Psoas muscle (tissue), 8 donors: ENCODE data around the gene TRRAP. TPM values are rescaled to one million over a fixed set of nuclear protein-coding genes. Genes with fewer than 3 reads are reported as not detected.
A peak's percentile ranks its signal among the peaks of the same experiment; 100 is the strongest.

Experiments
- ATAC-seq, 4 donors: fragments of 200-7000 bp; cut with Tn5 transposase; one replicate each; pipeline ENCODE4 v1.9.1; 2020; ENCODE audit warnings: moderate library complexity in 3 of 4, mild to moderate bottlenecking in 2 of 4
- DNase-seq, 2 donors: peaks; one replicate each; pipeline ENCODE4 v3.0.0-alpha.2; 2020
- H3K27ac ChIP-seq: fragments of 200-600 bp; one replicate; pipeline ENCODE4 v1.8.0; 2022
- H3K27me3 ChIP-seq, 3 donors: fragments of 200-600 bp in 1 of 3; one replicate each; pipeline versions ENCODE4 v1.6.1 to v1.8.0; 2013 to 2022; ENCODE audit warnings: low read length in 2 of 3, mild to moderate bottlenecking in 2 of 3, moderate library complexity in 1 of 3; ENCODE audit not compliant: insufficient read depth in 3 of 3
- H3K36me3 ChIP-seq, 2 donors: fragments of 200-600 bp in 1 of 2; one replicate each; pipeline versions ENCODE4 v1.6.1 to v1.8.0; 2013 to 2022; ENCODE audit warnings: low read depth in 1 of 2, mild to moderate bottlenecking in 1 of 2, moderate library complexity in 1 of 2; ENCODE audit not compliant: insufficient read depth in 1 of 2
- H3K4me1 ChIP-seq: fragments of 200-600 bp; one replicate; pipeline ENCODE4 v1.8.0; 2022
- H3K4me3 ChIP-seq: fragments of 200-600 bp; one replicate; pipeline ENCODE4 v1.8.0; 2022; ENCODE audit warnings: mild to moderate bottlenecking
- H3K9me3 ChIP-seq: fragments of 200-600 bp; one replicate; pipeline ENCODE4 v1.8.0; 2022
- CTCF ChIP-seq: fragments of 200-600 bp; IDR thresholded peaks from one replicate; pipeline ENCODE4 v1.8.0; 2022; ENCODE audit warnings: antibody characterized with exemption
- WGBS, 3 donors: extraction: QIAGEN DNeasy Blood & Tissue Kit; methylation state at CpG; one replicate each; pipeline versions ENCODE4 v1.1.6 to v1.1.7; 2013; 5-methylcytosine and 5-hydroxymethylcytosine counted together
- intact Hi-C, 2 donors: fragments of 100-400 bp; cut with DNase I; formaldehyde crosslinking; loops; one replicate each; pipeline versions ENCODE4 v1.11.0 to v1.14.2; 2022
- polyA plus RNA-seq, 3 donors: library from polyadenylated mRNA; stranded (reverse); fragments of 200-250 nt; gene quantifications; one replicate each; pipeline ENCODE4 v1.2.3, GENCODE V29; 2013
- total RNA-seq, 4 donors: library from RNA; stranded (reverse); fragmentation: NEBNext Ultra II Directional in 2 of 4; extraction: Animal tissue kit (Norgen Biotek cat#: 25700) in 2 of 4; gene quantifications; one replicate each; pipeline versions ENCODE4 v1.2.1 to v1.2.4, GENCODE V29; 2021 to 2023
- donor health status: healthy with polysubstance abuse.
- donor health status: DM: no; HTN: no; CAD: no; lungs with moderate emphysema.
- donor health status: Bipolar disorder and iron deficiency.
- donor health status: healthy.
- donor health status: DM: yes; HTN: yes; CAD: no.
- donor health status: DM: no; HTN: no; CAD: no.
- donor health status: DM: no; HTN: no; CAD: no.
- donor health status: DM: yes; HTN: yes; CAD: no.

The TRRAP gene
- total and polyA plus RNA-seq, 7 donors: 3.8 to 21.3 (median 13.3) TPM

GRCh38 chr7:98877692-98878364 lies 504 bp upstream of the TRRAP start:
- Histone ChIP-seq H3K4me3 (peak overlapping the region; percentile 82), H3K36me3 (peaks cover 3 to 19% of the 10 kb centered on the region in 2 donors), H3K27me3 (no peaks in the 10 kb centered on the region), H3K27ac (peak overlapping the region; percentile 99), H3K9me3 (no peaks in the 10 kb centered on the region), H3K4me1 (peaks cover 10% of the 10 kb centered on the region)
- TF ChIP-seq CTCF: no peak
- peak; percentile 1 to 32 (median 17) for ATAC-seq
- intact Hi-C loops: no loop called here
- 18 to 26% (median 23%) methylated on average over 17 to 18 of the region's 18 CpGs for WGBS, 3 donors
- DNase-seq: no peak

GRCh38 chr7:98879198-98879978 lies 1.1 kb downstream of the TRRAP start:
- intact Hi-C loops: no loop called here

GRCh38 chr7:98879979-98880315 lies 1.6 kb downstream of the TRRAP start:
- TF ChIP-seq CTCF: no peak
- ATAC-seq (no peak), DNase-seq (no peak)
- WGBS, 3 donors: 30 to 39% (median 38%) methylated on average over 9 of the region's 9 CpGs
- Histone ChIP-seq H3K4me3 (peak overlapping the region; percentile 82), H3K4me1 (peaks cover 10% of the 10 kb centered on the region), H3K36me3 (peaks cover 3 to 41% of the 10 kb centered on the region in 2 donors), H3K27me3 (no peaks in the 10 kb centered on the region), H3K9me3 (no peaks in the 10 kb centered on the region), H3K27ac (peak overlapping the region; percentile 99)
- intact Hi-C loops: no loop called here

More at GRCh38 chr7:98879198-98879978, 1.1 kb downstream of the TRRAP start:
- Histone ChIP-seq H3K4me3 (peak overlapping the region; percentile 82), H3K27me3 (no peaks in the 10 kb centered on the region), H3K4me1 (peaks cover 10% of the 10 kb centered on the region), H3K36me3 (peaks cover 3 to 35% of the 10 kb centered on the region in 2 donors), H3K9me3 (no peaks in the 10 kb centered on the region), H3K27ac (peak overlapping the region; percentile 99)
- 1% methylated on average over 27 to 29 of the region's 29 CpGs for WGBS, 3 donors
- peak; percentile 71 to 83 (median 79) for ATAC-seq
- peak in 1 of 2 donors; percentile 23 for DNase-seq
- no peak for TF ChIP-seq CTCF

GRCh38 chr7:98880485-98880884 lies 2.2 kb downstream of the TRRAP start:
- H3K27ac ChIP-seq: peak overlapping the region; percentile 99
- TF ChIP-seq CTCF: no peak
- no peak for DNase-seq

More at GRCh38 chr7:98880485-98880884, 2.2 kb downstream of the TRRAP start:
- WGBS, 3 donors: 90 to 94% (median 91%) methylated on average over 8 of the region's 8 CpGs
- Histone ChIP-seq H3K4me1 (peaks cover 10% of the 10 kb centered on the region), H3K4me3 (peak overlapping the region; percentile 82), H3K36me3 (peaks cover 3 to 46% of the 10 kb centered on the region in 2 donors), H3K9me3 (no peaks in the 10 kb centered on the region), H3K27me3 (no peaks in the 10 kb centered on the region)
- no peak for ATAC-seq
- intact Hi-C loops: no loop called here
